Measurements from ENCODE around the gene DENND4A. TPM values are rescaled to one million over a fixed set of nuclear protein-coding genes. Genes with fewer than 3 reads are reported as not detected.
"Not testable (repeated sequence)": the region's sequence is repeated elsewhere in the genome, so short reads cannot be mapped to it uniquely, and the experiment has no call there.

Gene DENND4A
- polyA plus RNA-seq, 10 donors = 9.3 to 16.9 (median 14.0) TPM

DNA sequence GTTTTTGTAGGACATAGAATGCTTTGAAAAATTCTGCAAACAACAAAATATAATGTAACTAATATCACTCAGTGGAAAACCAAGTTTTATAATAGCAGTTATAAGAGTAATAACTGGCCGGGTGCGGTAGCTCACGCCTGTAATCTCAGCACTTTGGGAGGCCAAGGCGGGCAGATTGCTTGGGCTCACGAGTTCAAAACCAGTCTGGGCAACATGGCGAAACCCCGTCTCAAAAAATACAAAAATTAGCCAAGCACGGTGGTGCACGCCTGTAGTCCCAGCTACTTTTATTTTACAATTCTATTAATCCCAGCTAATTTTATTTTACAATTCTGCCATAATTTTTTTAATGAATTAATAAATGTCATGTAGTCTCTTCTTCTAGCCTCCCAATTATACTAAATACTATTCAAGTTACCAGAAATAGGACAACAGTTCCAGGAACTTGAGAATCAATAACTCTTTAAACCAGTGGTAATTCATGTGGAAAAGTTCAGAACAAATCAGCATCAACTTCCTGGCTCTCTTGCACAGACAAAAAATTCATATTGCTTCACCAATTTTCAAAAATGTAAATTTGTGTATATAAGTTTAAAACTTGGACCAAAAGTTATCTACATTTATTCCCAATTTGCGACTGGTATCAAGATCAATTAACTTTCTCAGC lies 2.2 kb downstream of the DENND4A start:
- no peak for DNase-seq

GRCh38 chr15:65789105-65789504 lies 3.0 kb downstream of the DENND4A start:
- DNase-seq = no peak

DNA sequence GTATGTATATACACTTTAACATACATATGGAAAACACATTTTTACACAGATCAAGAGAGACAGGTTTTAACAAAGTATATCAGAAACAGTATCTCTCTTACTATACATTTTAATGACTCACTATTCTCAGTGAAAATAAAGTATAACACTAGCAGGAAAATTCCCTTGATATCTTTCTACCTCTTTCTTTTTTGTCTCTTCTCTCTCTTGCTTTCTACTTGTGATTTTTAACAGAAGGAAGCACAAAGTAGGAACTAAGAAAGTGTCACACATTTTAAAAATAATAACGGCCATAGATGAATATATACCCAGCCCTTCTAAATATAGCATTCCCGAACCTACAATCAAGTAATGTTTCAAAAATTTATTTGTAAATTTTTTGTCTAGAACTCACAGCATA lies 4.8 kb downstream of the DENND4A start:
- DNase-seq = no peak

DNA sequence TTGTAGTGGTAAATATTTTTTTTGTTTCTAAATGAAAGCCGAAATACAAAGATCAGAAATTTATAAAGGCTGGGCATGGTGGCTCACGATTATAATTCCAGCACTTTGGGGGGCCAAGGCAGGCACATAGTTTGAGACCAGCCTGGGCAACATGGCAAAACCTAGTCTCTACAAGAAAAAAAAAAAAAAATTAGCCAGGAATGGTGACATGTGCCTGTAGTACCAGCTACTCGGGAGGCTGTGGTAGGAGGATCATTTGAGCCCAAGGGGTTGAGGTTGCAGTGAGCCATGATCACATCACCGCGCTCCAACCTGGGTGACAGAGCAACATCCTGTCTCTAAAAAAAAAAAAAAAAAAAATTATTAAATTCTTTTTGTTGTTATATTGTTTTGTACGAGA lies 6.9 kb downstream of the DENND4A start:
- DNase-seq = no peak

DNA sequence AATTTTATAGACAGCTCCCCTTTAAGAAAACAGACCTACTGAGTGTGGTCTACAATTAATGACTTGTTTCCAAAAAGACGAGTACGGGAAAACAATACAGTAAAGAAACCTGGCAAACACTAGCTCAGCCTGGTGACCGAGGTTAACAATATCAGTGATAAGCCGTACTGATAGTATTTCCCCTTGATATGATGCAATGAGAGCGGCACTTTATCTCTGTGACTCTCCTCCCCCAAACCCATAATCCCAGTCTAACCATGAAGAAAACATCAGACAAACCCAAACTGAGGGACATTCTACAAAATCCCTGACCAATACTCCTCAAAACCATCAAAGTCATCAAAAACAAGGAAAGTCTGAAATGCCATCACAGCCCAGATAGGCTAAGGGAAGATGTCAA lies 8.2 kb downstream of the DENND4A start:
- DNase-seq = no peak

DNA sequence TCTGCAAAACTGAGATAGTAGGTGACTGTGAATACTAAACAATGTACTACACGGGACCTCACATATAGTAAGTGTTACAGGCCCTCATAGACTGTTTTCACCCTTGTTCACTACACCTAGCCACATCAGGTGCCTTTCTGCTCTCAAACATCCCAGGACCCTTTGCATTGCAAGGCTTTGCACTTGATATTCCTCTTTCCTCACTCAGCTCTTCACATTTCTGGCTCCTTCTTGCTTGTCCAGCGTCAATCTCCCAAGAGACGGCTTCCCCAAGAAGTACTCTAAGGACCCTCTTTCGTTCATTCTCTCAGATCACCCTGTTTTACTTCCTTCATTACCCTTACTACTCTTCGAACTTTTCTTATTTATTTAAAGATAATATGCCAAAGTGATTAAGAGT lies 10.0 kb downstream of the DENND4A start:
- no peak for DNase-seq

DNA sequence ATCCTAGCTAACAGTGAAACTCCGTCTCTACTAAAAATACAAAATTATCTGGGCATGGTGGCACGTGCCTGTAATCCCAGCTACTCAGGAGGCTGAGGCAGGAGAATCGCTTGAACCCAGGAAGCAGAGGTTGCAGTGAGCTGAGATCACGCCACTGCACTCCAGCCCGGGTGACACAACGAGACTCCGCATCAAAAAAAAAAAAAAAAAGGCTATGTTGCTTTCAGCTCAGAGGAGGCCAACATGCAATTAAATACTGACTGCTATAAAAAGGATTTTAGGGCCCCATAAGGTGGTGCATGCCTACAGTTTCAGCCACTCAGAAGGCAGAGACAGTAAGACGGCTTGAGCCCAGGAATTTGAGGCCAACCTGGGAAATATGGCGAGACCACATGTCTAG lies 13.4 kb downstream of the DENND4A start:
- DNase-seq = not testable (repeated sequence)

GRCh38 chr15:65778269-65778668 lies 13.8 kb downstream of the DENND4A start:
- no peak for DNase-seq

- DNase-seq = no peak
These were observed 14.2 kb downstream of the DENND4A start for GRCh38 chr15:65777843-65778242.

GRCh38 chr15:65777053-65777452 lies 15.0 kb downstream of the DENND4A start:
- DNase-seq = no peak

DNA sequence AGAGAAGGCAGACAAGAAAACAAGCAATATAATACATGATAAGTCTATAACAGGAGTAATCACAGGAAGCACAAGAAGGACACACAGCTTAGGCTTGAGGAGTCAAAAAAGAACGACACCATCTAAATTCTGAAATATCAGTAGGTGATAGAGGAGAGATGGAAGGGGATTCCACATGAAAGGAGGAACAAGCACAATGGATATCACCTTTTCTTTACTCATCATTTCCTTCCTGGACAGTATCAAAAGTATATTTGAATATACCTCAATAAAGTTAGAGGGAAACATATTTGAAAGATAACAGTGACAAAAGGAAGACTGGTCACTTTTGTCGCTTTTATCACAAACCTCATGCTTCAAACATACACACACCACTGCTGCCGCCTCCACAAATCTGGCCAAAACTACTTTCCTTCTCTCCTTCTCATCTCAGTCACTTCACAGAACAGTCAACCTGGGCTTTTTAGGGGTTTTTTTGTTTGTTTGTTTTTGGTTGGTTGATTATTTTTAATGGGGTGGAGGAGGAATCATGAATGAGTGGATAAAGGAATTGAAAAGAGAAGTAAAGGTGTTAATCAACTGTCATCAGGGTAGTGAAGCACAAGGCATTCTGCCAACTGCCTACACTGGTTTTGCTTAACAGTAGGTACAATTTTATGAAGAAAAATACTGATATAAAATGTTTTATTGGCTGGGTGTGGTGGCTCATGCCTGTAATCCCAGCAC lies 18.5 kb downstream of the DENND4A start:
- DNase-seq = no peak

DNA sequence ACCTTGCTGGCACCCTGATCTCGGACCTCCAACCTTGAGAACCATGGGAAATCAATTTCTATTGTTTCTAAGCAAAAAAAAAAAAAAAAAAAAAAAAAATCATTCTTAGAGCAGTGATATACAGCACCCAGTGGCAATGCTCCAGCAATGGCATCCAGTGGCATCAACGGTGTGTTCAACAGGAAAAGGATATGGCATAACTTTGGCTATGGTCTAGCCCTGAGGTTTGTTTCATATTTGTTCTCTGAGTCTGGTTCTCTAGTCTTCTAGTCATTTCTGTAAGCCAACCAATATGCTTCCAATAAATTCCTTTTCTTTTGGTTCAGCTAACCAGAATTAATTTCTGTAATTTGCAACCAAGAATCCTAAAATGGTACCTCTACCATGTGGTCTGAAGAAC lies 19.2 kb downstream of the DENND4A start:
- no peak for DNase-seq

GRCh38 chr15:65771870-65772269 lies 20.2 kb downstream of the DENND4A start:
- no peak for DNase-seq

- no peak for DNase-seq
These were observed 22.6 kb downstream of the DENND4A start for GRCh38 chr15:65769482-65769881.

DNA sequence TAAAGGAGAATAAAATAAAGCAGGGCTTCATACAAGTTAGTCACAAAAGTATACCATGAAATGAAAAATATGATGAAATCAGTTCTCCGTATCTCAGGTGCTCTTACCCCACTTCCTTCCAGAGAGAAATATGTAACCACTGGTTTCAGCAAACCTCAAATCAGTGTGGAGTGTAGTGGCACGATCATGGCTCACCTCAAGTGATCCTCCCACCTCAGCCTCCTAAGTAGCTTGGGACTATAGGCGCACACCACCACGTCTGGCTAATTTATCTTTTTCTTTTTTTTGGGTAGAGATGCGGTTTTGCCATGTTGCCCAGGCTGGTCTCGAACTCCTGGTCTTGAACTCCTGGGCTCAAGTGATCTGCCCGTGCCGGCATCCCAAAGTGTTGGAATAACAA lies 24.2 kb downstream of the DENND4A start:
- no peak for DNase-seq

- no peak for DNase-seq
These were observed 24.9 kb downstream of the DENND4A start for GRCh38 chr15:65767264-65767595.

DNA sequence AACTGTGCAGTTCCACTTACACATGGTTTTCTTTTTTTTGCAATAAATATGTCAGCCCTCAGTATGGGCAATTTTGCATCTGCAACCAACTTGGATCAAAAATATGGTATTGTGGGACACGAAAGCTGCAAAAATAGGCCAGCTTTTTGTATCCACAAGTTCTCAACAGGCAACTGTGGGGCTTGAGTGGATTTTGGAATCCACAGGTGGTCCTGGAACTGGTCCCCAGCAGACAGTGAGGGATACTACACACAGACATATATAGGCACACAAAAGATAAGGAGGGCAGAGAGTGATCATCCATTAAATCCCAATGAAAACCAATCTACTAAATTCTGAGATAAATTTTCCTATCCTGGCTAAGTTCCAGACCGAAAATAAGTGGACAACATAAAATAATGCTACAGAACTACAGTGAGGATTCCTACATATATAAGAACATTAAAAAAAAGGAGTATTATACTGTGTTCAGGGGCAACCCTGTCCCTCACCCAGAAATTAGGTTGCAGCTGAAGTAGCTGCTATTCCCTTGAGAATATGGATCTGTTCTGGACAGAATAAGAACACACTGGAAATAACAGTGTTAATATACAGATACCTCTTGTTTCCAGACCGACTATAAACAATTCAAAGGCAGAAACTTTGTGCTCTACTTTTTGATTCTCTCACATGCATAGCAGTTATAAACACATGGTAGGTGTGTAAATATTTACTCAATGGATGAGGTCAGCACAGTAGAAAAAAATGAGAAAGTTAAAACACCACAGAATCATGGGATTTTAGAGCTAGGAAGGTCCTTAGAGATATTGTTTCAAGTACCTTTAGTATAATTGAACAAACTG lies 25.4 kb downstream of the DENND4A start:
- DNase-seq = no peak

- DNase-seq = no peak
These were observed 27.0 kb downstream of the DENND4A start for GRCh38 chr15:65765106-65765505.

DNA sequence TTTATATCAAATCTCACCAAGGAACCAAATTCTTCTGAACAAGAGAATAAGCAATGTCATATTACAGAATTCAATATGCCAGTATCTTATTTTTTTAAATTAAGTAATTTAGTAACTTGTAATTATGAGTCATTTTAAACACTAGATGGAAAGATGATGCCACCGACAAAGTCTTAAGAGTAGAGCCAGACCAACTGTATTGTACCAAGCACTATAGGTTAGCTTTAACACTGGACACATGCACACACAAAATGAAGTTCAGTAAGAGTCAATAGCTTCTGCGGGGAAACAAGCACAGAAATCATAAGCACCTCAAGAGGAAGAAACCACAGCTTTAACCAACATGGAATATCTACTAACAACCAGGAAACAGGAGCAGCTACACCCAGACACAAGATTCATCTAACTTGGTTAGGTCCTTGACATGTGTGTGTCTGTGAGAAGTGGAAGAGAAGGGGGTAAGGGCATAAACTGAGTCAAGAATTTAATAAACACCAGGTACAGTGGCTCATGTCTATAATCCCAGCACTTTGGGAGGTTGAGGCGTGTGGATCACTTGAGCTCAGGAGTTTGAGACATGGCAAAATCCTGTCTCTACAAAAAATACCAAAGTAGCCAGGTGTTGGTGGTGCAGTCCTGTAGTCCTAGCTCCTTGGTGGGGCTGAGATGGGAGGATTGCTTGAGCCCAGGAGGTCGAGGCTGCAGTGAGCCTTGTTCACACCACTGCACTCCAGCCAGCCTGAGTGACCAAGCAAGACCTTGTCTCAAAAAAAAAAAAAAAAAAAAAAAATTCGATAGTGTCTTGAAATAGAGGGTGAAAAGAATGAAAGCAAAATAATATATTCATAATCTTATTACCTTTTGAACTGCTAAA lies 28.9 kb downstream of the DENND4A start:
- no peak for DNase-seq

- DNase-seq = no peak
These were observed 29.7 kb downstream of the DENND4A start for GRCh38 chr15:65762399-65762798.

DNA sequence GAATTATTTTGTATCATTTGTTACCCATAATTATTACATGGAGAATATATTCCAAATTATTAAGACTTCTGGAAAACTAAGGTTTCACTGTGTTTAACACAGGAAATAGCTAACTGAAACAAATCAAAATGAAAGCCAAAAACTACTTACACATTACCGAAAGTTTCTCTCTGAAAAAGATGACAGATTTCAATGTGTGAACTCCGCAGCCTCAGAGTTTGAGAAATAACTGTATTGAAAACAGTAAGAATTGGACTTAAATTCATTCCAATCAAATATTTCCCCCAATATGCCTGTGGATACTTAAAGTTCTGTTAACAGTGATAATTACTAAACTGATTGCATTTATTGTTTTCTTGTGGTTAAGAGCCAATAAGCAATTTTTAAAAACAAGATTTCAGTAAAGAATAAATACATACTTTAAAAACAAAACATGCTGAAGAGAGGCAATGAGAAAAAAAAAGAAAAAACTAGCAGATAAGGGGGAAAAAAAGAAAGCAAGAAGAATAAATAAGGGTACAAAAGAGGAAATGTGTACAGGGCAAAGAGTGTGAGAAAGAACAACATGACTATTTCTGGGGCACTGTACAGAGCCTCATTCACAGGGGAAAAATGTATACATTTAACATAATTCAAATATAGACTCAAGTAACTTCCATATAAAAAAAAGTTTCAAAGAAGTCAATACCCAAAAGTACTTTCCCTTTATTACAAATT lies 30.7 kb downstream of the DENND4A start:
- no peak for DNase-seq

All from muscle of back (tissue), 11 donors.